GM19240 (cell line): ENCODE data around the gene H6PD.
"Not testable (repeated sequence)": the region's sequence is repeated elsewhere in the genome, so short reads cannot be mapped to it uniquely, and the experiment has no call there.

Experiments used
- DNase-seq: peaks from one replicate; pipeline ENCODE4 v3.0.0; 2011; ENCODE audit warnings: low spot score; ENCODE audit not compliant: insufficient read length

Gene H6PD

GRCh38 chr1:9296850-9297249 is 62.3 kb downstream of the H6PD start:
- no peak for DNase-seq

GRCh38 chr1:9297831-9298230 is 63.3 kb downstream of the H6PD start:
- no peak for DNase-seq

DNA sequence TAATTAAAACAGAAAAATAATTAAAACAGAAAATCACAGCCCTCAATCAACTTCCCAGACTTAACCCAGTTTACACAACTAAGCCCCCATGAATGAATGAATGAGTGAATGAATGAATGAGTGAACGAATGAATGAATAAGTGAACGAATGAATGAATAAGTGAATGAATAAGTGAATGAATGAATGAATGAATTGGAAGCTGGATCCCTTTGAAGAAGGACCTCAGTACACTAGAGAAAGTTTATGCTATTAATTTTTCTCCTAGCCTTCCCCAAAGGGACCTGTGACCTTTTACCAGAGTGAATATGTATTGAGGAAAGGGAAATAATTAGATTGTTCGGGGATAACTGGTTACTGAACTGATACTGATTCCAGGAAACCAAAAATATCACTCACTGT is 63.7 kb downstream of the H6PD start:
- DNase-seq = no peak

DNA sequence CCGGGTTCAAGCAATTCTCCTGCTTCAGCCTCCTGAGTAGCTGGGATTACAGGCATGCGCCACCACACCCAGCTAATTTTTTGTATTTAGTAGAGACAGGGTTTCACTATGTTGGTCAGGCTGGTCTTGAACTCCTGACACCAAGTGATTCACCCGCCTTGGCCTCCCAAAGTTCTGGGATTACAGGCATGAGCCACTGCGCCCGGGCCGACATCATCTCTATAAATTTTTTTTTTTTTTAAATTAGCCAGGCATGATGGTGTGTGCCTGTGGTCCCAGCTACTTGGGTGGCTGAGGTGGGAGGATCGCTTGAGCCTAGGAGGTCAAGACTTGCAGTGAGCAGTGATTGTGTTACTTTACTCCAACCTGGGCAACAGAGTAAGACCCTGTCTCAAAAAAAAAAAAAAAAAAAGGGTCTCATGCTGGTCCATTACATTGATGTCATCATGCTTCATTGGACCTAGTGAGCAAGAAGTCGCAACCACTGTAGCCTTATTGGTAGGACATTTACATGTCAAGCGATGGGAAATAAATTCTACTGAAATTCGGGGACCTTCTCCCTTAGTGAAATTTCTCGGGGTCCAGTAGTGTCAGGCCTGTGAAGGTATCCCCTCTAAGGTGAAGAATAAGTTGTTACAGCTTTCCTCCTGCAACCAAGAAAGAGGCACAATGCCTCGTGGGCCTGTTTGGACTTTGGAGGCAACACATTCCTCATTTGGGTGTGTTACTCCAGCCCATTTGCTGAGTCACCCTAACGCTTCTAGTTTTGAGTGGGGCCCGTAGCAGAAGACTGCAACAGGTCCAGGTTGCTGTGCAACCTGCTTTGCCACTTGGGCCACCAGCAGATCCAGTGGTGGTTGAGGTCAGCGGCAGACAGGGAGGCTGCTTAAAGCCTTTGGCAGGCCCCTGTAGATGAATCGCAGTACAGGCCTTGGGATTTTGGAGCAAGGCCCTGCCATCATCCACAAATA is 65.3 kb downstream of the H6PD start:
- DNase-seq = not testable (repeated sequence)

DNA sequence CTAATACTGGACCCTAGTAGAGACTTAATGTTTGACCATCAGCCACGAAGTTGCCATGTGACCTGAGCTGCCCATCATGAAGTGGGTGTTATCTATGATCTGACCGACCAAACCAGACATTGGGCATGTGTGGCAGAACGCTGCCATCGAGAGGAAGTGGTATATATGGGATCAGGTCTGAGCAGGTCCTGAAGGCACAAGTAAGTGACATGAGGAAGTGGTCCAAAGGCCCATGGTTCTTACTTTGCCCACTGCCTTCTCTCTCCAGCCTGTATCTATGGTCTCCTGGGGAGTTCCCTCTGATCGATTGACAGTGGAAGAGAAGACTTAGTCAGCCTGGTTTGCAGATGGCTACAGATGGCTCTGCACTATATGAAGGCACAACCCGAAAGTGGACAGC is 66.0 kb downstream of the H6PD start:
- no peak for DNase-seq

DNA sequence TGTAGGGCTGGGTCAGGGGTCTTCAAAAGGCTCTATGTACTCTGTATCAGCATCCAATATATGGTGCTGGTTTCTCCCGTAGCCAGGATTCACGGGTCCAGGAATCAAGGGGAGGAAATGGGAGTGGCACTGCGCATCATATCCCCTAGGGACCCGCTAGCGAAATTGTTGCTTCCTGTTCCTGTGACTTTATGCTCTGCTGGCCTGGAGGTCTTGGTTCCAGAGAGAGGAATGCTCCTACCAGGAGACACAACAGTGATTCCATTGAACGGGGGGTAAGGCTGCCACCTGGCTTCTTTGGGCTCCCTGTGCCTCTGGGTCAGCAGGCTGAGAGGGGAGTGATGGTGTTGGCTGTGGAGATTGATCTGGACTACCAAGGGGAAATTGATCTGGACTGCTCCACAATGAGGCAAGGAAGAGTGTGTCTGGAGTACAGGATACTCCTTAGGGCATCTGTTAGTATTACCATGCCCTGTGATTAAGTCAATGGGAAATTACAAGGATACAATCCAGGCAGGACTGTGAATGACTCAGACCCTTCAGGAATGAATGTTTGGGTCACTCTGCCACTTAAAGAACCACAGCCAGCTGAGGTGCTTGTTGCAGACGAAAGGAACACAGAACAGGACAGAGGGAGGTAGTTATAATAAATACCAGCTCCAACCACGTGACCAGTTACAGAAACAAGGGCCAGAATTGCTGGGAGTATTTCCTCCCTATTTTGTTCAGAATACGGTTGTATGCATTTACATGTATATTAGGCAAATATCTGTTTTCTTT is 68.4 kb downstream of the H6PD start:
- no peak for DNase-seq

DNA sequence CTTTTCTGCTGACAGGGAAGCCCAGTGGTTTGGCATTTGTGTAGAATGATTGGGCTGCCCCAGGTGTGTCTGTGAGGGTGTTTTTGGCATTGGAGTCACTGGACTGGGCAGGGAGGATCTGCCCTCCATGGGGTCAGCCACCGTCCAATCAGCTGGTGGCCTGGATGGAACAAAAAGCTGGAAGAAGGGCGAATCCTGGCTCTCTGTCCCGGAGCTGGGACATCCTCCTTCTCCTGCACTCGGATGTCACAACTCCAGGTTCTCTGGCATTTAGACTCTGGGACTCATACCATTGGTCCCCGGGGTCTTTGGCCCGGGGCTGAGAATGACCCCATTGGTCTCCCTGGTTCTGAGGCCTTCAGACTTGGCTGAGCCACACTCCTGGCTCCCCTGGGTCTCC is 69.3 kb downstream of the H6PD start:
- DNase-seq = no peak

DNA sequence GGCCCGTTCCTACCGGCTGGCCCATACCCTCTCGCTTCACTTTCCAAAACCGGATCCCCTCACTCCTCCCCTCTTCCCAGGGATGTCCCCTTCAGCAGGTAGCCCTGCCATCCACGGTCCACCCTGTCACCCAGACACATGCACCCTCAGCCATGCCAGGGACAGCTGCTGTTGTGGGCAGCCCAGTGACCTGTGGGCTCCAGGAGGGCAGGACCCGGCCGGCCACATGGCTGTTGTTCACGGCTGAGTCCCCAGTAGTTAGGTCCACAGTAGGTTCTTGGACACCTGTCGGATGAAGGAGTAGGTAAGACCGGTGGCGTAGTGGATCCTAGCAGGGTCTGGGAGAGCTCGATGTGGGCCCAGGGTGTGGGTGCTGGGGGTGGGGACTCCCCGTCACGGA is 70.6 kb downstream of the H6PD start:
- no peak for DNase-seq

DNA sequence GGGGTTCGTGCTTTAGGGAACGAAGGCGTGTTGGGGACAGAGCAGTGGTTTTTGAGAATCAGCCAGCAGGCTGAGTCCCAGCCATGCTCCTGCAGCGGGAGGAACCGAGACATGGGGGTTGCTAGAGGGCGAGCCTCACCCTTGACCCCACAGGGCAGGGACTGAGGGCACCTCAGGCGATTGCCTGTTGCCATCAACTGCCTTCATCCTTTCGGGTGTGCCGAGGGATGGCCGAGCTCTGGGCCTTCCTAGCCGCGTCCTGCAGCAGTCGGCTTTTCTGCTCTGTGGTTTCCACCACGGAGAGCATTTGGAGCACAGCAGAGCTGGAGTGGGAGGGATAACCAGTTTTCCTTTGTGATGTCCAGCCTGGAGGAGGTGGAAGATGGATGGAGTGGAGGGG is 71.4 kb downstream of the H6PD start:
- no peak for DNase-seq

GRCh38 chr1:9307303-9307702 is 72.7 kb downstream of the H6PD start:
- DNase-seq = no peak

DNA sequence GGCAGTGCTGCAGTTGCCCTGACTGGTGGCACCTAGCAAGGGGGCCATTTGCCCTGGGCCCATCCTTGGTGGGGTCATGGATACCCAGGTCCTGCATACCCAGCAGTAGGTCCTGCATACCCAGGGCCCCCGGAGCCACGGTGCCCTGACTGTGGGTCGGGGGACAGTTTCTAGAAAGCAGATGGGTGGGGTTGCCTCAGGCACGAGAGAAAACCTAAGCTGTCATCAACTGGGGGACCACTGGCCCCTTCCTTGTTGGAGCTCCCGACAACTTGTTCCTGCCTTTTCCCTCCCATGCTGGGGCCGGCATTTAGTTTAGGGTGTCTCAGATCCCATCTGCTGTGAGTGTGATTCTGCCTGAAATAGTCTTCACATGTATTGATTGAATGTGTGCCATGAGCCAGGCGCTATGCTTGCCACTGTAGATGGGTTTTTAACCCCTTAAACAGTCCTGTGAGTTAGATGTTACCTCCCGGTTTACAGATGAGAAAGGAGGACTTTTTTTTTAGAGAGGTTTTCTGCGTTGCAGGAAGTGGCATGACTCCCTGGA is 73.7 kb downstream of the H6PD start:
- no peak for DNase-seq

- DNase-seq = no peak
These were observed 74.5 kb downstream of the H6PD start for GRCh38 chr1:9309080-9309479.

DNA sequence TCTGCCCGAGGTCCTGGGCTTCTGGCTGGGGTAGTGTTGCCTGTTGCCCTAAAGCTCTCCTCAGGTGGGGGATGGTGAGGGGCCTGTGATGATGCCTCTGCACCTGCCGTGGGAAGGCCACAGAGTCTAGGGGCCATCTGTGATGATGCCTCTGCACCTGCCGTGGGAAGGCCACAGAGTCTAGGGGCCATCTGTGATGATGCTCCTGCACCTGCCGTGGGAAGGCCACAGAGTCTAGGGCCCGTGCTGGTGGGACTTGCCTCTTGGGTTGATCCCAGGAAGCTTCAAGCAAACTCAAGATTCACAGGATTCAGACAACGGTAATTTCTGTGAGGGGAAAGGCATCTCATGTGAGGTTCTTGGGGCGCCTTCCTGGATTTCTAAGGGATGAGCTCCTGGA is 75.4 kb downstream of the H6PD start:
- no peak for DNase-seq

- no peak for DNase-seq
These were observed 76.5 kb downstream of the H6PD start for GRCh38 chr1:9311029-9311428.

GRCh38 chr1:9311479-9311878 is 76.9 kb downstream of the H6PD start:
- DNase-seq = no peak

DNA sequence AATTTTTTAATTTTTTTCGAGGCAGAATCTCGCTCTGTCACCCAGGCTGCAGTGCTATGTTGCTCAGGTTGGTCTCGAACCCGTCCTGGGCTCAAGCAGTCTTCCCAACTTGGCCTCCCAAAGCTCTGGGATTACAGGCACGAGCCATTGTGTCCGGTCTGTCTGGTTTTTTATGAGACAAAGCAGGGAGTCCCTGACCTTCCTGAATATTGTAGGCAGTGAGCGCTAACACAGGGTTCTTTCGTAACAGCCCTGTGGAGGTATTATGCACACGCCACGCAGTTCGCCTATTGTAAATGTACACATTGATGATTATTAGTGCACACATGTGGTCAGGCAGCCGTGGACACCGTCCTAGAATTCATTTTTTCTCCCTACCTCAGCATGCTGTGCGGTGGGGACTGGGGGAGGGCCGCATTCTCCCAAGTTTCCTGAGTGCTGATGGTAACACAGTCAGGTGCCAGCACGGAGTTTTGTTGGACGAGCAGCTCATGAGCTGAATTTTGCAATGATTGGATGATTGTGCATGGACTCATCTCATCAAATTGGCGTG is 77.7 kb downstream of the H6PD start:
- no peak for DNase-seq

DNA sequence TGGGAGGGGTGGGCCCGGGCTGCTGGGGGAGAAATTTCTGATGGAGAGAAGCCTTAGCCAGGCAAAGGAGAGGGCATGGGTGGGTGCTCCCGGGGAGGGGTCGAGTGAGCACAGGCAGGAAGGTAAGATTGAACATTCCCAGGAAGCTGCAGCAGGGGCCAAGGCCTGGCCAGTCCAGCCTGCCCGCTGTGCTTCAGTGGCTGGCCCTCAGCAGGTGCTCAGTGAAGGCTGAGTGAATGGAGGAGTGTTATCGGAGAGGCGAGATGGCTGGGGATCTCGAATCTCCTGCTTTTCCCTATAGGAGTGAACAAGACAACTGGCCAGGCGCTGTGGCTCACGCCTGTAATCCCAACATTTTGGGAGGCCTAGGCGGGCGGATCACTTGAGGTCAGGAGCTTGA is 79.0 kb downstream of the H6PD start:
- no peak for DNase-seq

DNA sequence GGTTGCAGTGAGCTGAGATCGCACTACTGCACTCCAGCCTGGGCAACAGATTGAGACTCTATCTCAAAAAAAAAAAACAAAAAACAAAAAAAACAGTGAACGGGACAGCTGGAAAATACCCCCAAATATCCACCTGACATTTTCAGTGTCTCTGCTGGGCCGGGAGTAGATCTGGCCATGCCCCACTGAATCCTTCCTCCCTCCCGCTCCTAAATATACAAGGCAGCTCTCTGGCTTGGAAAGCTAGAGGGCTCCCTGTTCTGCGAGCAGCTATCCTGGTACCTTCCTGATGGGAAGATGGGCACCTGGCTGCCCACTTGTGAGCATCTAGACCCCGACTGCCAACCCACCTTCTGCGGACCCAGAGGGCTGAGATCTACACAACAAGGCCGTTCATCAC is 79.5 kb downstream of the H6PD start:
- DNase-seq = no peak

GRCh38 chr1:9314711-9315379 is 80.3 kb downstream of the H6PD start:
- DNase-seq = no peak

GRCh38 chr1:9315411-9316079 is 81.0 kb downstream of the H6PD start:
- no peak for DNase-seq

DNA sequence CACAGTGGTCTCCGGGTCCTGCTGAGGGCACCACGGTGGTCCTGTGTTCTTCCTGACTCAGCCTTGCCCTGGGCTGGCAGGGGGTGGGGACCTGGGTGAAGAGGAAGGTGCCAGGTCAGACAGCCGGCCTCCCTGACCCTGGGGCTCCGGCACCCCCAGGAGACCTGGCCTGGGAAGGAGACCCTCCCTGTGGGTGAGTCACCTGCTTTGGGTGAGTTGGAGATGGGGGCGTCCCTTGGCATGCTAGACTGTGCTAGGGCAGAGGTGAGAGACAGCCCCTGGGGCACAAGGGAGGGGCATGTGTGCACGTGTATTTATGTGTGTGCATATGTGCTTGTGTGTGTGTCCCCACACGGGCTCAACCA is 81.5 kb downstream of the H6PD start:
- no peak for DNase-seq
